Neural progenitor cell (in vitro differentiated cells): ENCODE data around the gene JOSD2. TPM values are rescaled to one million over a fixed set of nuclear protein-coding genes. Genes with fewer than 3 reads are reported as not detected.

ENCODE experiments used
- DNase-seq: peaks from one replicate; pipeline ENCODE4 v3.0.0-alpha.2; 2016; ENCODE audit warnings: low spot score
- H2AFZ ChIP-seq: fragments of 200-600 bp; sonication (generic); replicated peaks from 2 replicates; pipeline ENCODE4 v1.6.1; 2016; ENCODE audit warnings: antibody characterized with exemption
- H3F3A ChIP-seq: fragments of 200-600 bp; sonication (generic); 2 replicates; pipeline ENCODE4 v1.6.1; 2016; ENCODE audit warnings: antibody characterized with exemption, low read depth
- H3K27ac ChIP-seq: fragments of 200-600 bp; sonication (generic); 2 replicates; pipeline ENCODE4 v1.5.1; 2016; ENCODE audit warnings: mild to moderate bottlenecking
- H3K27me3 ChIP-seq: fragments of 200-600 bp; sonication (generic); 2 replicates; pipeline ENCODE4 v1.6.1; 2016; ENCODE audit warnings: mild to moderate bottlenecking, moderate library complexity
- H3K36me3 ChIP-seq: fragments of 200-600 bp; sonication (generic); 2 replicates; pipeline ENCODE4 v1.5.1; 2016
- H3K4me1 ChIP-seq: fragments of 200-600 bp; sonication (generic); 2 replicates; pipeline ENCODE4 v1.6.1; 2016; ENCODE audit warnings: mixed run types
- H3K4me2 ChIP-seq: fragments of 200-600 bp; sonication (generic); 2 replicates; pipeline ENCODE4 v1.6.1; 2016
- H3K4me3 ChIP-seq: fragments of 200-600 bp; sonication (generic); 2 replicates; pipeline ENCODE4 v1.5.1; 2016
- H3K79me2 ChIP-seq: fragments of 200-600 bp; sonication (generic); 2 replicates; pipeline ENCODE4 v1.6.1; 2016; ENCODE audit warnings: low read depth
- H3K9ac ChIP-seq: fragments of 200-600 bp; sonication (generic); 2 replicates; pipeline ENCODE4 v1.6.1; 2016
- H3K9me3 ChIP-seq: fragments of 200-600 bp; sonication (generic); 2 replicates; pipeline ENCODE4 v1.5.1; 2016; ENCODE audit warnings: low read depth
- H4K20me1 ChIP-seq: fragments of 200-600 bp; sonication (generic); 2 replicates; pipeline ENCODE4 v1.6.1; 2016; ENCODE audit warnings: low read depth
- H3K27ac Mint-ChIP-seq: 3 replicates; pipeline ENCODE4 v1.8.0; 2021; ENCODE audit warnings: mixed read lengths
- H3K27me3 Mint-ChIP-seq: 2 replicates; pipeline ENCODE4 v1.8.0; 2022; ENCODE audit warnings: low read depth, mild to moderate bottlenecking, inconsistent platforms, moderate library complexity, mixed read lengths; ENCODE audit not compliant: insufficient read depth
- H3K36me3 Mint-ChIP-seq: 3 replicates; pipeline ENCODE4 v1.8.0; 2021; ENCODE audit warnings: mixed read lengths
- H3K4me1 Mint-ChIP-seq: 3 replicates; pipeline ENCODE4 v1.8.0; 2021; ENCODE audit warnings: mixed read lengths
- H3K4me3 Mint-ChIP-seq: 3 replicates; pipeline ENCODE4 v1.8.0; 2021; ENCODE audit warnings: mild to moderate bottlenecking, moderate library complexity, mixed read lengths
- H3K9me3 Mint-ChIP-seq: 3 replicates; pipeline ENCODE4 v1.8.0; 2020; ENCODE audit warnings: mixed read lengths
- CTCF ChIP-seq: fragments of 200-600 bp; sonication (generic); IDR thresholded peaks from 2 replicates; pipeline ENCODE4 v1.5.1; 2017; ENCODE audit warnings: antibody characterized with exemption, mild to moderate bottlenecking
- EZH2 ChIP-seq: fragments of 200-600 bp; sonication (generic); IDR thresholded peaks from 2 replicates; pipeline ENCODE4 v1.6.1; 2017; ENCODE audit warnings: antibody characterized with exemption, mild to moderate bottlenecking, moderate library complexity
- EZH2phosphoT487 ChIP-seq: fragments of 200-600 bp; sonication (generic); IDR thresholded peaks from 2 replicates; pipeline ENCODE4 v1.6.1; 2017; ENCODE audit warnings: antibody characterized with exemption
- total RNA-seq: library from RNA; depleted of rRNA; stranded (reverse); fragments of >200 nt; gene quantifications from 2 replicates; pipeline ENCODE4 v1.2.3, GENCODE V29; 2015; ENCODE audit warnings: low replicate concordance

The JOSD2 gene
- total RNA-seq, 1 donor from 2014 or later = 1.7 TPM

GRCh38 chr19:50496189-50497021 is 14.6 kb downstream of the JOSD2 start:
- H3K4me1 ChIP-seq = peaks cover 14% of the 10 kb centered on the region
- no peaks in the 10 kb centered on the region for H4K20me1 ChIP-seq
- H3K36me3 ChIP-seq = no peaks in the 10 kb centered on the region
- peak overlapping the region; percentile 34 for H3K4me2 ChIP-seq
- no peaks in the 10 kb centered on the region for H3K79me2 ChIP-seq
- H3K27me3 ChIP-seq = peaks cover 84% of the 10 kb centered on the region
- no peaks in the 10 kb centered on the region for H3K36me3 Mint-ChIP-seq
- H2AFZ ChIP-seq = no peak overlapping the region
- no peak overlapping the region for H3K4me3 ChIP-seq
- H3K9me3 ChIP-seq = no peaks in the 10 kb centered on the region
- no peak overlapping the region for H3K27ac Mint-ChIP-seq
- peaks cover 2% of the 10 kb centered on the region for H3K9me3 Mint-ChIP-seq
- peaks cover 15% of the 10 kb centered on the region for H3K4me1 Mint-ChIP-seq
- no peak overlapping the region for H3K4me3 Mint-ChIP-seq
- H3K27me3 Mint-ChIP-seq = peaks cover 15% of the 10 kb centered on the region
- no peak overlapping the region for H3K27ac ChIP-seq
- H3K9ac ChIP-seq = no peak overlapping the region
- DNase-seq = peak; percentile 81
- TF ChIP-seq EZH2phosphoT487 (no peak), CTCF (peak; percentile 8)
- no peaks in the 10 kb centered on the region for H3F3A ChIP-seq

- no peak overlapping the region for H3K27ac ChIP-seq
Measured at GRCh38 chr19:50495020-50495531, 15.9 kb downstream of the JOSD2 start.

GRCh38 chr19:50494186-50495019 is 16.6 kb downstream of the JOSD2 start:
- Histone ChIP-seq H3K4me1 (peaks cover 7% of the 10 kb centered on the region), H3K9me3 (no peaks in the 10 kb centered on the region), H3K36me3 (no peaks in the 10 kb centered on the region), H3K4me3 (no peak overlapping the region), H4K20me1 (no peaks in the 10 kb centered on the region), H3K4me2 (no peak overlapping the region), H2AFZ (no peak overlapping the region), H3K27me3 (peaks cover 87% of the 10 kb centered on the region), H3K9ac (no peak overlapping the region), H3K79me2 (no peaks in the 10 kb centered on the region), H3F3A (no peaks in the 10 kb centered on the region), H3K27ac (no peak overlapping the region)
- no peak for DNase-seq
- H3K9me3 Mint-ChIP-seq = peaks cover 7% of the 10 kb centered on the region
- peak overlapping the region; percentile 2 for H3K4me3 Mint-ChIP-seq
- H3K27ac Mint-ChIP-seq = no peak overlapping the region
- TF ChIP-seq CTCF = no peak
- no peak for TF ChIP-seq EZH2
- no peak for TF ChIP-seq EZH2phosphoT487
- H3K27me3 Mint-ChIP-seq = peaks cover 25% of the 10 kb centered on the region
- H3K36me3 Mint-ChIP-seq = peaks cover 7% of the 10 kb centered on the region
- peaks cover 23% of the 10 kb centered on the region for H3K4me1 Mint-ChIP-seq

More at GRCh38 chr19:50495020-50495531, 15.9 kb downstream of the JOSD2 start:
- no peaks in the 10 kb centered on the region for H3F3A ChIP-seq
- no peak overlapping the region for H3K4me3 ChIP-seq
- Mint-ChIP-seq H3K9me3 (peaks cover 6% of the 10 kb centered on the region), H3K4me1 (peaks cover 20% of the 10 kb centered on the region), H3K27ac (no peak overlapping the region), H3K27me3 (peaks cover 25% of the 10 kb centered on the region), H3K4me3 (no peak overlapping the region), H3K36me3 (peaks cover 7% of the 10 kb centered on the region)
- H3K9ac ChIP-seq = no peak overlapping the region
- H2AFZ ChIP-seq = no peak overlapping the region
- H3K79me2 ChIP-seq = no peaks in the 10 kb centered on the region
- no peak overlapping the region for H3K4me2 ChIP-seq
- H3K36me3 ChIP-seq = no peaks in the 10 kb centered on the region
- H4K20me1 ChIP-seq = no peaks in the 10 kb centered on the region
- H3K27me3 ChIP-seq = peaks cover 88% of the 10 kb centered on the region
- no peak for DNase-seq
- H3K9me3 ChIP-seq = no peaks in the 10 kb centered on the region
- H3K4me1 ChIP-seq = peaks cover 8% of the 10 kb centered on the region
- TF ChIP-seq EZH2phosphoT487 = no peak
- TF ChIP-seq CTCF = no peak
- no peak for TF ChIP-seq EZH2
